SH-SY5Y (cell line): ENCODE data around the gene FSHR.

ENCODE experiments used
- GATA2 ChIP-seq: IDR thresholded peaks from 2 replicates; pipeline ENCODE4 v1.6.1; 2011; ENCODE audit warnings: mild to moderate bottlenecking, low read depth, low read length
- GATA3 ChIP-seq: IDR thresholded peaks from 2 replicates; pipeline ENCODE4 v1.6.1; 2011; ENCODE audit warnings: low read depth, mild to moderate bottlenecking, low read length, moderate library complexity

The FSHR gene

DNA sequence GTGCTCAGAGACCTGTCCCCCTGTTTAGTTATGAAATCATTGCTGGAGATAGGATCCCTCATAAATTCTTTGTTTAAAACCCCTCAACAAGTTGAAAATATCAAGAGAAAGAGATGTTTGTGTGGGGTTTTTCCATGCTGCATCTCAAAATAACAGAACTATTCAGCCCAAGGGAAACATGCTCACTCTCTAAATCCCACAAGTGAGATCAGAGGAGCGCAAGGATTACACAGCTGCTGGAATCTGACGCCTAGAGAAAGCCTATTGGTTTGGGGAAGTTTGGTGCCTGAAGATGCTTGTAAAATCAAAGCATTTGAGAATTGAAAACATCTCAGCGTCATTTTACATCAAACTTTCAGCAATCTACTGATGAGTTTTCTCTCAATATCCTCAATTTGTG, 7.9 kb downstream of the FSHR start:
- TF ChIP-seq GATA3 (no peak), GATA2 (no peak)

GRCh38 chr2:49131801-49132200, 22.5 kb downstream of the FSHR start:
- no peak for TF ChIP-seq GATA2
- no peak for TF ChIP-seq GATA3

- TF ChIP-seq GATA3 = no peak
- TF ChIP-seq GATA2 = no peak
These were observed 25.3 kb downstream of the FSHR start for GRCh38 chr2:49129034-49129433.

GRCh38 chr2:49123600-49123999, 30.7 kb downstream of the FSHR start:
- TF ChIP-seq GATA2 (no peak), GATA3 (no peak)

DNA sequence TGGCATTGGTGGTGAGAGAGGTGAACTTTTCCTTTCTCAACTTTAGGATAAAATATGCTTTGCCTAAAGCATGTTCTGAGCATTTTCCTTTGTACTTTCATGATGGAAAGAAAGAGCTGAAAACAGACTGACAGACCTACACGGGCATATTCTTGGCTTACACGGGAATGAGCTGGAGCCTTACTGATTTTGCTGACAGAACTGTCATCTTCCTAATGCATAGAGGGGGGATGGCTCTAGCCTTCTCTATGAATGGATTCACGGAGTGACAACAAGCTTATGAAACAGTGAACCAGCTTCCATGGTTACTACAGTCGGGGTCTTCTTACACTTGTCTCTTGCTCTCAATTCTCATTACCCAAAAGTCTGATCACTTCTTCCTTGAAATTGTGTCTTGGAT, 32.2 kb downstream of the FSHR start:
- TF ChIP-seq GATA3 (no peak), GATA2 (no peak)

- TF ChIP-seq GATA2 (no peak), GATA3 (no peak)
These were observed 41.3 kb downstream of the FSHR start for GRCh38 chr2:49113046-49113445.

DNA sequence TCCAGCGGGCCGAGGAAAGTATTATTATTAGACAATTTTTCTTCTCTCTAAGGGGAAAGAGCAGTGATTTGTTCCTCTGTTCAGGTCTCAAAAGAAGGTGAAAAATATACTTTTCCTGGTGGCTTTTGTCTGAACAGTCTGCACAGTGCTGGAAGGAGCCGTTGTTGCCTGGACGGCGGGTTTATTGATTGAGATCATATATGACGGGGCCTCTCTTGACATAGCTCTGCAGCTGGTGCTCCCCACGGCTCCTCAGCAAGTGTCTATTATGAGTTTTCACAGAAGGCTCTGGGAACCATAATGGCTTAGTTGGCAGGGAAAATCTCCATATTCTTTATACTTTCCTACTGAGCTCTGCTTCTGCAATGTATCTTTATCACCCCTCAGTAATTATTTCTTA, 42.9 kb downstream of the FSHR start:
- TF ChIP-seq GATA2 (no peak), GATA3 (no peak)

DNA sequence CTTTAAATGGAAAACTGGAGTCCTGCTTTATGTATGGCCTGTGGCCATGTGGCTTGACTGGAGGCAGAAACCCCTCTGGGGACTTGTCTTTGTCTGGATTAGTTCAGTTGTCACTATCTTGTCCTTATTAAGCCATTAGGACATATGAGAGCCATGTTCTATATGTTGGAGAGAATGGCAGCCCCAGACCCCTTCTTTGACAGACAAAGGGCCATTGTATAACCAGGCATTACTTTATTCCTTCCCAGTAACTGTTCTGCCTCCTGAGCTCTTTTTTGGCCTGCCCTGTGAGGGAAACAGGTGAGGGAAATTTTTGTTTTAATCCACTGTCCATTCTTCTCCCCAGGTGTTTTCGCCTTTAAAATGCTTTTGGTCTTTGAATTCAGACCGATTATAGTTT, 43.3 kb downstream of the FSHR start:
- TF ChIP-seq GATA3 (no peak), GATA2 (no peak)

- TF ChIP-seq GATA3 (no peak), GATA2 (no peak)
These were observed 43.7 kb downstream of the FSHR start for GRCh38 chr2:49110571-49110970.

DNA sequence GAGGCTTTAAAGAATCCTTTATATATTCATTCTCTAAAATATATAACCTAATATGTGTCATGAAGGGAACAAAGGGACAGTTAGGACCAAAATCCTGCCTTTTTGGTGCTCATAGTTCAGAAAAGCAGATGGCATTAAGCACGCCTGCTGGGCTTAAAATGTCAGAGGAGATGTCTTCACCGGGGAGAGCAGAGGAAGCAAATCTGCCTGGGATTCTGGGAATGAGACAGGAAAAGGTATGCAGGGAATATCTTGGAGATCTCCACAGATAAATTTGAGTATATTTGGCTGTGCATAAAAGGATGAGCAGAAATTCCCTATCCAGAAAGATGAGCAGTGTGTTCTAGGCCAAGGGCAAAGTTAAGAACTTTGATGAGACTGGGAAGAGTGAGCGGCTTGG, 45.5 kb downstream of the FSHR start:
- no peak for TF ChIP-seq GATA2
- TF ChIP-seq GATA3 = no peak

- TF ChIP-seq GATA3 (no peak), GATA2 (no peak)
These were observed 45.9 kb downstream of the FSHR start for GRCh38 chr2:49108436-49108835.

DNA sequence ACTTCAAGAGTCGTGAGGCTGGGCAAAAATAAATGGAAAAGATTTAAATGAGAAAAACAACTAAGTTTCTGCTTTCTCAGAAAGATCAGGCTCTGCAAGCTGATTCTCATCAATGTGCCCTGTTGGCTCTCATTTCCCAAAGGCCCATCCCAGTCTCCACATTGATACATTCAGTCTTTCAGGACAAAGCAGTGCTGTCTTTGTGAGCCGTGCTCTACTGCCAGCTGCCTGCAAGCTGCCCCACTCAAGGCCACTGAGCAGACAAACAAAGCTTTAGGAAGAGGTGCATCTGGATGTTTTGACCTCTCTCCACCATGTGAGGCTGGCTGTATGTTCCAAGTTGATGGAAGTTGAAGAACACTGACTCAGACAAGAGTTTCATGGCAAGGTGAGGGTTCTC, 48.8 kb downstream of the FSHR start:
- TF ChIP-seq GATA2 (no peak), GATA3 (no peak)

- TF ChIP-seq GATA2 (no peak), GATA3 (no peak)
These were observed 52.2 kb downstream of the FSHR start for GRCh38 chr2:49102146-49102545.

DNA sequence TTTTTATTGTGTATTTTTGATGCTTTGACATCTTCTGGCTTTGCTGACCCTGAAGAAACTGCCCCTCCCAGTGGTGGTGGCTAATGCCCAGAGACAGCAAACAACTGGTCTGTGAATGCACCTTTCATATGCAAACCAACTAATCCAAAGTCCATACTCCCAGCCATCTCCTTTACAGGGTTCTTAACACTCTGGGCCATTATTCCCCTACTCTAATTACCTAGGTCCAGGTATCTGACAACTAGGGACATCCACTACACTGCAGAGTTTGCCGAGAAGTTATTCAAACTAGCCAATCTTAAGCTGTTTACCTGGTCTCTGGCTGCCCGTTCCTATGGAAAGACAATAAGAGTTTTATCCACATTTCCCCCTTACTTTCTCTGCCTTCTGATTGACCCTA, 73.6 kb downstream of the FSHR start:
- TF ChIP-seq GATA2 (no peak), GATA3 (no peak)

DNA sequence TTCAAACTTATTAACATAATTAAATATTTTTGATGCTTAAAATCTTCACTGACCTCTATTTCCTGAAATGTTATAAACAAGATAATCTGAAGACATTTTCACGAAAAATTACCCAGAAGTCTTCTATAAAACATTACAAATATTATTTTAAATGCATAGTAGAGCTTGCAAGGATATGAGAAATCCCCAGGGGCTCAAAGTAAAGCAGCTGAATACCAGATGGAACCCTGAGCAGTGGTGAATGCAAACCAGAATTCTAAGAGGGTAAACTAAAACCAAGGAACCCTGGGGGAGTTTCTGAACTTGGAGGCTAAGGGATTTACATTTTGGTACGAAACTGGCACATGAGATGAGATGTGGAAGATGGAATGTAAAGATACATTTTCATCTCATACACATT, 83.6 kb downstream of the FSHR start:
- TF ChIP-seq GATA2 (no peak), GATA3 (no peak)

- TF ChIP-seq GATA2 (no peak), GATA3 (no peak)
These were observed 84.5 kb downstream of the FSHR start for GRCh38 chr2:49069829-49070228.

GRCh38 chr2:49068613-49069012, 85.7 kb downstream of the FSHR start:
- TF ChIP-seq GATA2 (no peak), GATA3 (no peak)

DNA sequence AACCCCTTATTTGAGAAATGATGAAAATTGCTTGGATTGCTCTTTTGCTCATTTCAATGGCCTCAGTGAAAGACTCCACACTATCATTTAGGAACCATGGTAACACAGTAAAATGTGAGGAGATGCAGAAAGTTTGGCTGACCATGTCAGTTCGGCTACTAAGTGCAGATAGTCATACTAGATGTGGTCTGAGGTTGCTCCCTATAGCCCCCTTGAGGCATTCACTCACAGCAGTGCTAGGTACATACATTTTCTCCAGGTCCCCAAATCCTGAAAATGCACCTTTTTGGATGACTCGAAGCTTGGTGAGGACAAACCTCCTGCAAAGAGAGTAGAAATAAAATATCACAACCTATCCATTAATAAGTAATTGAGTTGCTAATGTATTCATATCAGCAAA, 86.3 kb downstream of the FSHR start:
- no peak for TF ChIP-seq GATA2
- TF ChIP-seq GATA3 = no peak
